Embryonic facial prominence (tissue), 1 donor: ENCODE measurements around the gene GPATCH8.
"Not testable (repeated sequence)": the region's sequence is repeated elsewhere in the genome, so short reads cannot be mapped to it uniquely, and the experiment has no call there.

Experiments
- DNase-seq: peaks from one replicate; pipeline ENCODE4 v3.0.0-alpha.2; 2016; ENCODE audit errors: extremely low spot score

The GPATCH8 gene

GRCh38 chr17:44397479-44398440 lies 105.4 kb downstream of the GPATCH8 start:
- DNase-seq: no peak

GRCh38 chr17:44396946-44397345 lies 106.3 kb downstream of the GPATCH8 start:
- no peak for DNase-seq

GRCh38 chr17:44394833-44395232 lies 108.4 kb downstream of the GPATCH8 start:
- no peak for DNase-seq

- not testable (repeated sequence) for DNase-seq
These were observed 109.1 kb downstream of the GPATCH8 start for GRCh38 chr17:44394112-44394511.

GRCh38 chr17:44390250-44390870 lies 112.8 kb downstream of the GPATCH8 start:
- no peak for DNase-seq

GRCh38 chr17:44389723-44390202 lies 113.4 kb downstream of the GPATCH8 start:
- DNase-seq: no peak

GRCh38 chr17:44389281-44389680 lies 113.9 kb downstream of the GPATCH8 start, which contains the start of gene ITGA2B:
Gene ITGA2B (minus strand): TSS chr17:44389649. CDS start chr17:44389473, 176 bp downstream.
- no peak for DNase-seq

GRCh38 chr17:44387804-44388203 lies 115.4 kb downstream of the GPATCH8 start:
- DNase-seq: no peak

GRCh38 chr17:44386182-44386525 lies 117.1 kb downstream of the GPATCH8 start:
- DNase-seq: no peak

GRCh38 chr17:44385287-44386181 lies 117.7 kb downstream of the GPATCH8 start:
- DNase-seq: peak; percentile 65

- no peak for DNase-seq
These were observed 118.4 kb downstream of the GPATCH8 start for GRCh38 chr17:44384823-44385286.

- DNase-seq: peak; percentile 35
These were observed 118.9 kb downstream of the GPATCH8 start for GRCh38 chr17:44384281-44384822.

- DNase-seq: no peak
These were observed 119.3 kb downstream of the GPATCH8 start for GRCh38 chr17:44383861-44384260.

- no peak for DNase-seq
These were observed 119.8 kb downstream of the GPATCH8 start for GRCh38 chr17:44383363-44383762.

- DNase-seq: no peak
These were observed 120.3 kb downstream of the GPATCH8 start for GRCh38 chr17:44382917-44383316.

- DNase-seq: no peak
These were observed 121.3 kb downstream of the GPATCH8 start for GRCh38 chr17:44381810-44382305.

GRCh38 chr17:44380767-44381166 lies 122.4 kb downstream of the GPATCH8 start:
- no peak for DNase-seq

- no peak for DNase-seq
These were observed 123.3 kb downstream of the GPATCH8 start for GRCh38 chr17:44379887-44380286.

- DNase-seq: no peak
These were observed 125.0 kb downstream of the GPATCH8 start for GRCh38 chr17:44378171-44378705.

- no peak for DNase-seq
These were observed 126.4 kb downstream of the GPATCH8 start for GRCh38 chr17:44376779-44377178.

GRCh38 chr17:44376124-44376523 lies 127.1 kb downstream of the GPATCH8 start:
- DNase-seq: no peak
